Activated T-cell treated with anti-CD3 and anti-CD28 coated beads, Interleukin-2, amount 50 U/mL, for 24 hours (primary cell): ENCODE data around the gene FZD10.

ENCODE experiments used
- DNase-seq: peaks from one replicate; pipeline ENCODE4 v3.0.0-alpha.2; 2020
- H3K27ac Mint-ChIP-seq: 2 replicates; pipeline ENCODE4 v1.8.0; 2020; ENCODE audit warnings: mild to moderate bottlenecking, mixed read lengths
- H3K27me3 Mint-ChIP-seq: 2 replicates; pipeline ENCODE4 v1.8.0; 2020; ENCODE audit warnings: mixed read lengths
- H3K36me3 Mint-ChIP-seq: 2 replicates; pipeline ENCODE4 v1.8.0; 2020; ENCODE audit warnings: low read depth, mixed read lengths
- H3K4me1 Mint-ChIP-seq: 2 replicates; pipeline ENCODE4 v1.8.0; 2020; ENCODE audit warnings: low read depth, mixed read lengths
- H3K4me3 Mint-ChIP-seq: 2 replicates; pipeline ENCODE4 v1.8.0; 2020; ENCODE audit warnings: mild to moderate bottlenecking, moderate library complexity, mixed read lengths
- H3K9me3 Mint-ChIP-seq: 2 replicates; pipeline ENCODE4 v1.8.0; 2020; ENCODE audit warnings: mixed read lengths

FZD10 gene, protein sequence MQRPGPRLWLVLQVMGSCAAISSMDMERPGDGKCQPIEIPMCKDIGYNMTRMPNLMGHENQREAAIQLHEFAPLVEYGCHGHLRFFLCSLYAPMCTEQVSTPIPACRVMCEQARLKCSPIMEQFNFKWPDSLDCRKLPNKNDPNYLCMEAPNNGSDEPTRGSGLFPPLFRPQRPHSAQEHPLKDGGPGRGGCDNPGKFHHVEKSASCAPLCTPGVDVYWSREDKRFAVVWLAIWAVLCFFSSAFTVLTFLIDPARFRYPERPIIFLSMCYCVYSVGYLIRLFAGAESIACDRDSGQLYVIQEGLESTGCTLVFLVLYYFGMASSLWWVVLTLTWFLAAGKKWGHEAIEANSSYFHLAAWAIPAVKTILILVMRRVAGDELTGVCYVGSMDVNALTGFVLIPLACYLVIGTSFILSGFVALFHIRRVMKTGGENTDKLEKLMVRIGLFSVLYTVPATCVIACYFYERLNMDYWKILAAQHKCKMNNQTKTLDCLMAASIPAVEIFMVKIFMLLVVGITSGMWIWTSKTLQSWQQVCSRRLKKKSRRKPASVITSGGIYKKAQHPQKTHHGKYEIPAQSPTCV

DNA sequence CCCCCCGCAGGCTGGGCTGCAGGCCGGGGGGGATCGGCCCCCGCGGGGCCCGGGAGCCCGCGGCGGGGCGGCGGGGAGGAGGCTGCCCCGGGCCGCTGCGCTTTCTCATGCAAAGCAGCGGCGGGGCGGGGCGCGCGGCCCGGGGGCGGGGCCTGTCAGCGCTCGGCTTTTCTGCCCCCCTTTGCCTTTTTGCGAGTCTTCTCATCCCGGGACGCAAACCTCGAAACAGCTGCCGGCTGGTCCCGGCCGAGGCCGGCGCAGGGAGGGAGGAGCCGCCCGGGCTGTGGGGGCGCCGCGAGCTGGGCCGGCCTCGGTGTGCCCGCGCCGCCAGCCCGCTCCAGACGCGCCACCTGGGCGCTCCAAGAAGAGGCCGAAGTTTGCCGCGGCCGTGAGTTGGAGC is at the start of gene FZD10:
Gene FZD10, plus strand, starts transcription at position 198 of the 400 bp plus-strand sequence. CDS start 479 bp downstream, outside the sequence.
- Mint-ChIP-seq H3K36me3 (no peaks in the 10 kb centered on the region), H3K27ac (peak within 1 kb of the TSS; percentile 64), H3K9me3 (no peaks in the 10 kb centered on the region), H3K4me3 (peak within 1 kb of the TSS; percentile 43), H3K27me3 (peaks cover 51% of the 10 kb centered on the region), H3K4me1 (peaks cover 5% of the 10 kb centered on the region)
- peak; percentile 42 for DNase-seq

DNA sequence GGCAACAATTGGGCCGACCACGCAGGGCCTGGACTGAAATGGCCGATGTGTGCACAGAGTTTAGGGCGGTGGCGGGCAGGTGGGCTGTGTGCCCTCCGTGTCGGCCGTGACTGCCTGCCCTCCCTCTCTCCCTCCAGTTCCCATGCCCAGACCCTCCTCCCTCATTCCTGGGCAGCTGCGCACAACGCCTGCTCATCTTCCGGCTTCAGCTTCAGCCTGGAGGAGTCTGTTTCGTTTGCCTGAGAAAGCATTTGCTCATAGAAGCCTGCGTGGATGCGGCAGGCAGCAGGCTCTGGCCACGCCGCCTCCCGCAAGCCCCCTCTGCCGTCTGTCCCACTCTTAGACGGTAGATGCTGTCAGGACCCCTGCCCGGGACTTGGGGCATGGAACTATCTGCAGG is 47.3 kb upstream of the FZD10 start:
- Mint-ChIP-seq H3K27me3 (peaks cover 11% of the 10 kb centered on the region), H3K27ac (no peak overlapping the region), H3K9me3 (peaks cover 3% of the 10 kb centered on the region), H3K4me3 (no peak overlapping the region), H3K4me1 (no peaks in the 10 kb centered on the region), H3K36me3 (no peaks in the 10 kb centered on the region)
- DNase-seq, result no peak

DNA sequence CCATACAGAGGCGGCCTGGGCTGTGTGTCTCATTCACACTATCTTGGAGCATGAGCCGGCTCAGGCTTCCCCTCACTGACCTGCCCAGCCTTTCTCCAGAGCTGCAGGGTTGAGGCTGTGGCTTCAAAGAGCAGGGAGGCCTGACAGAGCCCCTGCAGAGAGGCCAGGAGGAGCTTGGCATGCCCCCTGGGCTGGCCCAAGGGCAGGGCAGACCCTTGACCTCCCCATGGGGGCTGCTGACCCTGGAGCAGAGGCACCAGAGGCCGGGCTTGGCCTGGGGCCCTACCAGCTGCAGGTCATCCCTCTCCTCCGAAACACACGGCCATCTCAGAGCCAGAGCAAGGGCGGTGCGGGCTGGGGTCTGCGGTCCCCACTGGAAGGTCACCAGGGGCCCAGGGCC is 46.6 kb upstream of the FZD10 start:
- H3K4me3 Mint-ChIP-seq, result no peak overlapping the region
- H3K27ac Mint-ChIP-seq, result no peak overlapping the region
- no peak for DNase-seq
- H3K9me3 Mint-ChIP-seq, result no peaks in the 10 kb centered on the region
- no peaks in the 10 kb centered on the region for H3K36me3 Mint-ChIP-seq
- H3K27me3 Mint-ChIP-seq, result peaks cover 12% of the 10 kb centered on the region
- H3K4me1 Mint-ChIP-seq, result no peaks in the 10 kb centered on the region

DNA sequence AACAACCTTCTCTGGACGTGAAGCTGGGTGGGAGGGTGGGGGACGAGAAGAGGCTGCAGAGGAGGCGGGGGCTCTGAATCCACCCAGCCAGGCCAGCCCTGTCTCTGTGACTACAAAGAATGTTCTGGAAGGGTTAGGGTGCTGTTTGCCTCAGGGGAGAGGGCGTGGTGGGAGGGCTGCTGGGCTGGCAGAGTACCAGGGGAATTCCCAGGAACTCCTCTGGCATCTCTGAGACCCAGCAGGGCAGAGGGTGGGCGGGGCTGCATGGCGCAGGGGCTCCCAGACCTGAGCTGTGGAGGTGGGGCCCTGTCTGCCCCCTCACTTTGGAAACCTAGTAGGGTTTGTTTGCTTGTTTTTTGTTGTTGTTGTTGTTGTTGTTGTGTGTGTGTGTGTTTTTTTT is 45.5 kb upstream of the FZD10 start:
- Mint-ChIP-seq H3K9me3 (no peaks in the 10 kb centered on the region), H3K27me3 (peaks cover 16% of the 10 kb centered on the region), H3K27ac (no peak overlapping the region), H3K4me1 (no peaks in the 10 kb centered on the region), H3K4me3 (no peak overlapping the region), H3K36me3 (no peaks in the 10 kb centered on the region)
- DNase-seq, result no peak

DNA sequence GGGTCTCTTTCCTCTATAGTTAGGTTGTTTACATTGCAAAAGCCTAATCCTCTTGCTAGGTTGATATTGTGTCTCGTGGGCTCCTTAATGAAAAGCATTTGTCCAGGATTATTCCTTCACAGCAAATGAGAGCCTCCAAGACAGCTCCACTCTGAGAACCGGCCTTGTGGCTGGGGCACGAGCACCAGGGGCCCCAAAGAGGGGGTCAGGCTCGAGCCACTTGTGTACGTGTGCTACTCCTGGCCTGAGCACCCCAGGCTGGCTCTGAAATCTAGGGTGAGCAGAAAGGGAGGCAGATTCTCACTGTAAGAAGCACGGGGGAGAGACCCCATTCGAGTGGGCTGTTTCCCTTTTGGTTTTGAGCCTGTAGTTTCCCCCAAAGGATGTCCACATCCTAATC is 45.0 kb upstream of the FZD10 start:
- Mint-ChIP-seq H3K9me3 (no peaks in the 10 kb centered on the region), H3K4me1 (no peaks in the 10 kb centered on the region), H3K4me3 (no peak overlapping the region), H3K27me3 (peaks cover 16% of the 10 kb centered on the region), H3K27ac (no peak overlapping the region), H3K36me3 (no peaks in the 10 kb centered on the region)
- DNase-seq, result no peak

DNA sequence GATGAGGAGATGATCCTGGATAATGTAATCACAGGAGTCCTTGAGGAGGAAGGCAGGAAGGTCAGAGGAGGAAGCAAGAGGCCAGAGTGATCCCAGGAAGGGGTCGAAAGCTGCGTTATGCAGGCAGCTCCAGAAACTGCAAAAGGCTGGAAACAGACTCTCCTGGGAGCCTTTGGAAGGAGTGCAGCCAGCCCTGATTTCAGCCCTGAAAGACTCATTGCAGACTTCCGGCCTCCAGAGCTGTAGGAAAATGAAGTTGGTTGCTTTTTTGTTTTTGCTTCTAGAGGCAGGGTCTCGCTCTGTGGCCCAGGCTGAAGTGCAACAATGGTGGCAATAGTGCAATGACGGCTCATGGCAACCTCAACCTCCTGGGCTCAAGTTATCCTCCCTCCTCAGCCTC is 44.6 kb upstream of the FZD10 start:
- peaks cover 16% of the 10 kb centered on the region for H3K27me3 Mint-ChIP-seq
- H3K27ac Mint-ChIP-seq, result no peak overlapping the region
- no peaks in the 10 kb centered on the region for H3K4me1 Mint-ChIP-seq
- H3K36me3 Mint-ChIP-seq, result no peaks in the 10 kb centered on the region
- no peaks in the 10 kb centered on the region for H3K9me3 Mint-ChIP-seq
- H3K4me3 Mint-ChIP-seq, result no peak overlapping the region
- DNase-seq, result no peak

DNA sequence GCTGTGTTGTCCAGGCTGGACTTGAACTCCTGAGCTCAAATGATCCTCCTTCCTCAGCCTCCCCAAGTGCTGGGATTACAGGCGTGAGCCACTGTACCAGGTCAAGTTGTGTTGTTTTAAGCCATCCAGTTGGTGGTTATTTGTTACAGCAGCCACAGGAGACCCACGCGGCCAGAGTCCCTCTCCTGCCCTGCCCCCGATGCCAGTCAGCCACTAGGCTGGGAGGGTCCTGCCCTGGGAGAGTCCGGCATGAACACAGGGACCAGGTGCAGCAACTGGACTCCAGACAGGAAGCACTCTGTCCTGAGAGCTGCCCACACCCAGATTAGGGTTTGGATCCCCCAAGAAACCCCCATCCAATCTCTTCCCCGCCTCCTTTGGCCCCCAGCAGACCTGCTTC is 44.1 kb upstream of the FZD10 start:
- no peak for DNase-seq
- Mint-ChIP-seq H3K9me3 (no peaks in the 10 kb centered on the region), H3K36me3 (no peaks in the 10 kb centered on the region), H3K4me3 (no peak overlapping the region), H3K27ac (no peak overlapping the region), H3K27me3 (peaks cover 13% of the 10 kb centered on the region), H3K4me1 (no peaks in the 10 kb centered on the region)

DNA sequence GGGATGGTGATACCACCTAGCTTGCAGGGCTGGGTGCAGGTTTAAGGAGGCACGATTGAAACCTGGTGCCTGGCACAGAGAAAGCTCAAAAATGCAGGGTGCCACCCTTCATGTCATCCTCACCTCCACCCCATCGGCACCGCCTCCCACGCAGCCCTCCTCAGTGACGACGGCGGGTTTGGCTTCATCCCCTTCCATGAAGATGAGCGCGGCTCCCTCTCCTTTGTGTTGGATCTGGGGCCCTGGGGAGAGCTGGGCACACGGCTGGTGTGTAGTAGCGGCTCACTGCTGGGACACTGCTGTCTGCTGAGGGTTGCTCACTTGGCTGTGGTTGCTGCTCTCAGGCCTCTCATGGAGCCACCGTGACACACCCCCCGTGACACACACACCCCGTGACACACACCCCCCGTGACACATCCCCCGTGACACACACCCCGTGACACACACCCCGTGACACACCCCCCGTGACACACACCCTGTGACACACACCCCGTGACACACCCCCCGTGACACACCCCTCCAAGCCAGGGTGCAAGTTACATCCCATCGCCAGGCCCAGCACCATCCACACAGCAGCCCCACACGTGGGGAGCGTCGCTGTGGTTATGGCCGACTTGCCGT is 42.9 kb upstream of the FZD10 start:
- no peak for DNase-seq
- Mint-ChIP-seq H3K27ac (no peak overlapping the region), H3K4me3 (no peak overlapping the region), H3K4me1 (no peaks in the 10 kb centered on the region), H3K27me3 (peaks cover 13% of the 10 kb centered on the region), H3K9me3 (no peaks in the 10 kb centered on the region), H3K36me3 (no peaks in the 10 kb centered on the region)

DNA sequence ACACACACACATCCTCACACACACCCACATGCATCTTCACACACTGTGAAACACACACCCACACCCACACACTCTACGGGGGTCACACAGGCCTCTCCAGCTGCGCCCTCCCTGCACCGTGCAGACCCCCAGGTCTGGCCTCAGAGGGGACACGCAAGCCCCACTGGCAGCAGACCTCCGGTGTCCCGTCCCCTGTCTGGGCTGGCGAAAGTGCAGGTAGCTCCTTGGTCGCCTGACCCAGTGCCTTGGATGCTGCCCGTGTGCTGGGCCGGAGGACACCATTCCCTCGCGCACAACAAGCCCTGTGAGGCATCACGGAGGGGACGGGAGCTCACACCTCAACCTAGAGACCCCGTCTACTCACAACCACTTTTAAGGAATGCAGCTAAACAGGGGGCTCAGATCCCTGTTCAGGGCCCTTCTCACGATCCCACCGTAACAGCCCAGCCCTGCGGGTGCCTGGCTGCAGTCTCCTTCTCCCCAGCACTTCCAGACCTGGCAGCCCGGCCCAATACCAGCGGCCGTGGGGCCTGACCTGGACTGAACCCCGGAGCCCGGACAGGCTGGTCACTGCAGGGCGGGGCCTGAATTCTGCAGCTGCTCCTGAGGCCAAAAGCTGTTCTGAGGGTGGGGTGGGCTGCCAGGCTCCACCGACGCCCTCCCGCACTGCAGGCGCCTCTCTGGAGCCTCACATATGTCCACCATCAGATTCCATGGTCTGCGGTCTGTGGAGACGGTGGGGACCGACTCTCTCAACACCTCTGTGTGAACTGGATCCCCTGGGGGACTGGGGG is 42.1 kb upstream of the FZD10 start:
- Mint-ChIP-seq H3K4me3 (no peak overlapping the region), H3K4me1 (no peaks in the 10 kb centered on the region), H3K27me3 (peaks cover 13% of the 10 kb centered on the region), H3K36me3 (no peaks in the 10 kb centered on the region), H3K9me3 (no peaks in the 10 kb centered on the region), H3K27ac (no peak overlapping the region)
- no peak for DNase-seq

DNA sequence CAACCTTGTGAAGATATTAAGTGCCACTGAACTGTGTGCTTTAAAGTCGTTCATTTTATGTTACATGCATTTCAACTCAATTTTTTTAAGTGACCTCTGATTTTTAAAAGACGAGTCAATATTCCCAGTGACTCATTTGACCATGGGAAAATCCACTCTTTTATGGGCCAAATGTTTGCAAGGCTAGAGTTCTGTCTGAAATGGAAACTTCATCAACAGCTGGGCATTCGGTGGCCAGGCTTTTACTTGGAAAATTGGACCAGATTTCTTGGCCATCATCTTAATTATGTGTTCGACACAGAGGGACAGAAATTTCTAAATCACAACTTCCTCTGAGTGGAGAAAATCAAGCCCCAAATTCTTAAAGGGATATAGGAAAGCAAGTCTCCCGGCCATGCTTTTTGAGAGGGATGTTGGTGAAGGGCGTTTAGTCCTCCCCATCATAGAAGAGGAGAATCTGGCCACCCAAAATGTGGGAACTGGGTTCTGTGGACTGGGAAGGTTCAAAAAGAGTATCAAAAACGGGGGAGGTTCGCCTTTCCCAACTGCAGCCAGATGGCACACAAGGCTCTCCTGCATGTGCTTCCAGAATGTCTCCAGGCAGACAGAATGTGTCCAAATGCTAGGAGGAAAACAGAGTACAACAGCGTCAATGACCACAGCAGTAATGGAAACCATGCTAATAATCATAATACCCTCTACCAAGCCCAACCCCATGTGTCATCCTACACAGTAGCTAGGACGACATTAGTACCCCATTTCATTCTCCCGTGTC is 40.9 kb upstream of the FZD10 start:
- no peak overlapping the region for H3K4me3 Mint-ChIP-seq
- no peaks in the 10 kb centered on the region for H3K36me3 Mint-ChIP-seq
- no peaks in the 10 kb centered on the region for H3K9me3 Mint-ChIP-seq
- H3K27ac Mint-ChIP-seq, result no peak overlapping the region
- peaks cover 13% of the 10 kb centered on the region for H3K27me3 Mint-ChIP-seq
- H3K4me1 Mint-ChIP-seq, result no peaks in the 10 kb centered on the region
- no peak for DNase-seq

DNA sequence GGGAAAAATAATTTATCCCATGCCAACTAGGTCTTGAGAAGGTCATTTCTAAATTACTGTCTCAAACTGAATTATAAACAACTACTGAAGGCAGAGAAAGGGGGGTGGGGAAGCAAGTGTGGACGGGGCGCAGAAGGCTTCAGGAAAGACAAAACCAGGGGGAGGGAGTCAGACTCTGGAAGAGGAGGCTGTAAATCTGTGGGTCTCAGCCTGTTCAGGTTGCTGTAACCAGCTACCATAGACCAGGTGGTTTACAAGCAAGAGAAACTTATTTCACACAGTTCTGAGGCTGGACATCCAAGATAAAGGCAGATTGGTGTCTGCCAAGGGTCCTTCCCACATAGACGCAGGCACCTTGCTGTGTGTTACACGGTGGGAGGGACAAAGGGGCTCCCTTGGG is 39.9 kb upstream of the FZD10 start:
- Mint-ChIP-seq H3K9me3 (no peaks in the 10 kb centered on the region), H3K36me3 (no peaks in the 10 kb centered on the region), H3K27ac (no peak overlapping the region), H3K27me3 (peaks cover 13% of the 10 kb centered on the region), H3K4me1 (no peaks in the 10 kb centered on the region), H3K4me3 (no peak overlapping the region)
- no peak for DNase-seq

DNA sequence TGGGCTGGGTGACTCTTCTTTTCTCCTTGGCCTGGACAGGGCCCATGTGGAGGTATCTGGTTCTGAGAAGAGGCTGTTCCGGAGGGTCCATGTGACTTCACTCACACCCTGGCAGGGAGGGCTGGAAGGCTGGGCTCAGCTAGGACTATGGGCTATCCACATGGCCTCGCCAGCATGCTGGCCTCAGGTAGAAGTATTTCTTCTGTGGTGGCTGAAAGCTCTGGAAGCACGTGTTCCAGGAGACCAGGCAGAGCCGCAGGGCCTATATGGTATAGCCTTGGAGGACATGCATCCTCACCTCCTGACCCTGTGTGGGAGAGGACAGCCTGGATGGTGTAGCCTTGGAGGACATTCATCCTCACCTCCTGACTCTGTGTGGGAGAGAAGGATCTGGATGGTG is 38.2 kb upstream of the FZD10 start:
- DNase-seq, result no peak
- no peaks in the 10 kb centered on the region for H3K4me1 Mint-ChIP-seq
- H3K27ac Mint-ChIP-seq, result no peak overlapping the region
- H3K4me3 Mint-ChIP-seq, result no peak overlapping the region
- no peaks in the 10 kb centered on the region for H3K9me3 Mint-ChIP-seq
- H3K27me3 Mint-ChIP-seq, result peaks cover 13% of the 10 kb centered on the region
- H3K36me3 Mint-ChIP-seq, result no peaks in the 10 kb centered on the region

DNA sequence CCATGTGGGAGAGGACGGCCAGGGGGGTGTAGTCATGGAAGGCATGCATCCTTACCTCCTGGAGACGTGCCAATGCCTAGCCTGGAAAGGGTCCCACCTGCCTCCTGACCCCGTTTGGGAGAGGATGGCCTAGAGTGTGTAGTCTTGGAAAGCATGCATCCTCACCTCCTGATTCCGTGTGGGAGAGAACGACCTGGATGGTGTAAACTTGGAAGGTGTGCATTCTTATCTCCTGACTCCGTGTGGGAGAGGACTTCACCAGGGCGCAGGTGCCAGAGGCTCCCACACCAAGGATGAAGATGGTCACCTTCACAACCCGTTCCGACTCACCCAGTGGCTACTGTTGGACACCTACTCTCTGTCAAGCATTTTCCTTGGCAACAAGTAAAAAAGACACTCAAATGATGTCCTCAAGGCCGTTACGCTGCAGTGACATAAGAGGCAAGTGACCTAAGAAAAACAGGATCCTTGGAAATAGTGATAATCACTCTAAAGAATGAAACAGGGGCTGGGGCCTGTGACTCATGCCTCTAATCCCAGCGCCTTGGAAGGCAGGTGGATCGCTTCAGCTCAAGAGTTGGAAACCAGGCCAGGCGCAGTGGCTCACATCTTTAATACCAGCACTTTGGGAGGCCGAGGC is 37.5 kb upstream of the FZD10 start:
- H3K36me3 Mint-ChIP-seq, result no peaks in the 10 kb centered on the region
- no peak for DNase-seq
- H3K4me3 Mint-ChIP-seq, result no peak overlapping the region
- no peak overlapping the region for H3K27ac Mint-ChIP-seq
- H3K9me3 Mint-ChIP-seq, result no peaks in the 10 kb centered on the region
- H3K27me3 Mint-ChIP-seq, result peaks cover 11% of the 10 kb centered on the region
- no peaks in the 10 kb centered on the region for H3K4me1 Mint-ChIP-seq

DNA sequence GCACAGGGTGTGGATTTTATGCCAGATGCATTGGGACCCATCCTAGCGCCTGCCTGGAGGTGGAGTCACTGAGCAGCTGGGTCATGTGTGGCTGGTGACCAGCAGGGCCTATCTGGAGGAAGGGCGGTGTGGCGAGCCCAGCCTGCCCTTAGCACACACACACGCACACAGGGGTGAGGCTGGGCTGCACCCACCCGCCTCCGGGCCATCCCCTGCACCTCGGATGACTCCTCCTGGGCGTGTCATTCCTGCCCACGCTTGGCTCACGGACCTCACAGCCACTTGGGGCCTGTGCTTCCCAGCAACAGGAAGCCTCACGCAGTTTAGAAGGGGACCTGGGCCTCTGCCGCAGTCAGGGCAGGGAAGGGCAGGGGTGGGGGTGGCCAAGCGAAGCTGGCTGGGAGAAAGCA is 36.2 kb upstream of the FZD10 start:
- DNase-seq, result no peak
- peaks cover 4% of the 10 kb centered on the region for H3K27me3 Mint-ChIP-seq
- H3K27ac Mint-ChIP-seq, result no peak overlapping the region
- no peaks in the 10 kb centered on the region for H3K4me1 Mint-ChIP-seq
- no peaks in the 10 kb centered on the region for H3K36me3 Mint-ChIP-seq
- no peaks in the 10 kb centered on the region for H3K9me3 Mint-ChIP-seq
- no peak overlapping the region for H3K4me3 Mint-ChIP-seq
